LNCaP clone FGC (cell line): Measurements from ENCODE around the gene XYLT2.

Experiments used
- DNase-seq: peaks from one replicate; pipeline ENCODE4 v3.0.0-alpha.2; 2011; ENCODE audit warnings: low read depth
- H3K4me3 ChIP-seq: 2 replicates; pipeline ENCODE4 v1.5.1; 2011; ENCODE audit warnings: mild to moderate bottlenecking, low read depth, low read length, control low read depth
- TF ChIP-seq, protein P1 (sequence below): IDR thresholded peaks from 2 replicates; pipeline ENCODE4 v1.5.1; 2012; ENCODE audit warnings: mild to moderate bottlenecking; ENCODE audit not compliant: control insufficient read depth, insufficient read depth; ENCODE audit errors: extremely low read depth

XYLT2 gene

DNA sequence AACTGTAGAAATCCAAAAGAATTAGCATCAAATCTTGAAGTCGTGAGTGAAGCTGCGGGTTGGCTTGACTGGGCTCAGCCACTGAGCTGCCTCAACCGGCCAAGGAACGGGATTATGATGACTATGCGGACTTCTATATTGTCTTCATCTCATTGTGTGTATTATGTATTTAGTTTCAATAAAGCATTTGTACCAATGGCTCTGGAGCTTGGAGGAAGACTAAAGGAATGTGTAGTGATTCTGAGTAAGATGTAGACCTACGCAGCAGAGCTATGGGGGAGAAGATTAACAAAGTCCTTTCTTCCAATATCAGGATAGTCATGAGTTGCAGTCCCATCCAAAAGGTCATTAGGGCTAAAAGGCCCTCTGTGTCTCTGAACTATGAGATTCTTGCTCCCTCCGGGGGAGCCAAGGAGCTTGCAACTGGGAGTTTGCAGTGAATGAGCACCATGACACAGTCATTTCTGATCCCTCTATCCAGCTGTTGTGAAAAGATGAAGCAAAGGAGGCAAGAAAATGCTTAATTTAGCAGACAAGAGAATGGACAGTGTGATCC is 35.4 kb downstream of the XYLT2 start:
- TF ChIP-seq, protein P1, sequence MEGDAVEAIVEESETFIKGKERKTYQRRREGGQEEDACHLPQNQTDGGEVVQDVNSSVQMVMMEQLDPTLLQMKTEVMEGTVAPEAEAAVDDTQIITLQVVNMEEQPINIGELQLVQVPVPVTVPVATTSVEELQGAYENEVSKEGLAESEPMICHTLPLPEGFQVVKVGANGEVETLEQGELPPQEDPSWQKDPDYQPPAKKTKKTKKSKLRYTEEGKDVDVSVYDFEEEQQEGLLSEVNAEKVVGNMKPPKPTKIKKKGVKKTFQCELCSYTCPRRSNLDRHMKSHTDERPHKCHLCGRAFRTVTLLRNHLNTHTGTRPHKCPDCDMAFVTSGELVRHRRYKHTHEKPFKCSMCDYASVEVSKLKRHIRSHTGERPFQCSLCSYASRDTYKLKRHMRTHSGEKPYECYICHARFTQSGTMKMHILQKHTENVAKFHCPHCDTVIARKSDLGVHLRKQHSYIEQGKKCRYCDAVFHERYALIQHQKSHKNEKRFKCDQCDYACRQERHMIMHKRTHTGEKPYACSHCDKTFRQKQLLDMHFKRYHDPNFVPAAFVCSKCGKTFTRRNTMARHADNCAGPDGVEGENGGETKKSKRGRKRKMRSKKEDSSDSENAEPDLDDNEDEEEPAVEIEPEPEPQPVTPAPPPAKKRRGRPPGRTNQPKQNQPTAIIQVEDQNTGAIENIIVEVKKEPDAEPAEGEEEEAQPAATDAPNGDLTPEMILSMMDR, result no peak
- no peak for DNase-seq
- H3K4me3 ChIP-seq, result no peak overlapping the region

DNA sequence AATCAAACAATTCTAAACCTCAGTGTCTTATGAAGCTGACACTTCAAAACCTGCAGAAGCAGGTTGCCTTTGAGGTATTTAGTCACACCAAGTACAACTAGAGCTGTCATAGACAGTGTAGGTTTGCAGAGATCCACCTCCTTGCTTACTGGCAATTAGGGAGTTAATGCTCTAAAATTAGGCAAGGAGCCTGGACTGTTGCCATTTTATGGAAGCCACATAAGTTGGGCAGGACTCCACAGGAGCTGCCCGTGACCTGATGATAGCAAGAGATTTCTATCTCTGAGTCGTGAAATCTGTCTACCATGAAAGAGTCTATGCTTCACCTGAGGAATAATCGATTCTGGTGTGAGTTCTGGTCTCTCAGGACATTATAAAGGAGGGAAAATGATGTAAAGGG is 36.0 kb downstream of the XYLT2 start:
- no peak for DNase-seq
- H3K4me3 ChIP-seq, result no peak overlapping the region
- TF ChIP-seq, protein P1, result no peak

DNA sequence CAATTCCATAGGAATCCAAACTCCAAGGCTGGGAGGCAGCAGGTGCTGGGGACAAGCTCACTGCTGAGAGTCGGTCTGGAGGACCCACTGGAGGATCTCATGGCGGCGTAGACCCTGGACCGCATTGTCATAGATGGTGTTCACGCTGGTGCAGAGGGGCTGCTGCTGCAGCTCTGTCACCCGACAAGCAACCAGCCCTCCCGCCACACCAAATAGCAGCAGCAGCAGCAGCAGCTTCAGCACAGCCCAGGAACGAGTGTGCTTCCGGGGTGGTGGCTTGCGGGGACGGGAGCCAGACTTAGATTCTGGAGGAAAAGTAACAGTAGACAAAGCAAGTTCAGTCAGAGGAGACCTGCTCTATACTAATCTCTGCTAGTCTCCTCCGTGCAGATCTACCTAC is 37.0 kb downstream of the XYLT2 start:
- no peak for DNase-seq
- no peak overlapping the region for H3K4me3 ChIP-seq
- TF ChIP-seq, protein P1, result no peak

DNA sequence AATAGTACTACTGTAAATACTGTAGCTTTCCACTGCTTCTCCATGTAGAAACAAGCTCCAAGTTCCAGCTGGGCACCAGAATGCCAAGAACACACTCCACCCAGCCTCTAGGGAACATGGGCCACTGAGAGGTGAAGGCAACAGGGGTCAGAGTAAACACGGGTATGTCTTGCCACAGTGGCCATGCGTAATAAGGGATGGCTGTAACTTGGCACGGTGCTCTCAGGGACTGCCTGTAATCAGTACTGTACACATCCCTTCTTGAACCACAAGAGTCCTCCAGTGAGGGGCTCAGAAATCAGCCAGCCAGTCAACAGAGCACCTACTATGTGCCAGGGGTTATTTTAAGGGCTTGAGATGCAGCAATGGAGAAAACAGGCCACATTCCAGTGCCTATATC is 40.6 kb downstream of the XYLT2 start:
- no peak for DNase-seq
- no peak overlapping the region for H3K4me3 ChIP-seq
- TF ChIP-seq, protein P1, result no peak

DNA sequence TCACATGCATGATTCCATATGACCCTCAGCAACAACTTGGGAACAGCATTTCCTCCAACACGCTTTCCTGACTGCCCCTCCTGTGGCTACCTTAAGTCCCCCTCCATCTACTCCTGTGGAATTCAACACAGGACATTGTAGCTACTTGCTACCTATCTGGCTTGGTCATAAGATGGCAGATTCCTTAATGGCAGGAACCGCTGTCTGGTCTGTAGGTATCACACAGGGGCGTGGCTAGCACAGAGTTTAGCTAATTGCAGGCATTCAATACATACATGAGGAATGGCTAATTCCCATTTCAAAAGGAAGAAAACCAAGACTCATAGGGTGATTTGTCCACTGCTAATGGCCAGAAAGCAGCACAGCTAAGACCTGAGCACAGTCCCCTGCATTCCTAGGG is 42.8 kb downstream of the XYLT2 start:
- no peak overlapping the region for H3K4me3 ChIP-seq
- DNase-seq, result no peak
- TF ChIP-seq, protein P1, result no peak

DNA sequence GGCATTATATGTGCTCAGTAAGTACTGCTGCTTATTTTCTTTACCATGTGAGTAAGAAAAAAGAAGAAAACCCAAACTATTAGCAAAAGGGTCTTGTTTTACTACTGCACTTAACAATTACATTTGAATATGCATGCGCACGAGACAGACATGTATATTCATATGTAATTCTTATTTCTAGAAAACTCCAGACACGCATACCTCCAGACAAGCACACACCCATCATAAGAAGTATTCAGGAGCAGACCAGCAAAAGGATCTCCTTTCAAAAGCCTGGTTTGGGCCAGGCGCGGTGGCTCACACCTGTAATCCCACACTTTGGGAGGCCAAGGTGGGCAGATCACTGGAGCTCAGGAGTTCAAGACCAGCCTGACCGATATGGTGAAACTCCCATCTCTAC is 43.6 kb downstream of the XYLT2 start:
- DNase-seq, result no peak
- no peak overlapping the region for H3K4me3 ChIP-seq
- TF ChIP-seq, protein P1, result no peak

DNA sequence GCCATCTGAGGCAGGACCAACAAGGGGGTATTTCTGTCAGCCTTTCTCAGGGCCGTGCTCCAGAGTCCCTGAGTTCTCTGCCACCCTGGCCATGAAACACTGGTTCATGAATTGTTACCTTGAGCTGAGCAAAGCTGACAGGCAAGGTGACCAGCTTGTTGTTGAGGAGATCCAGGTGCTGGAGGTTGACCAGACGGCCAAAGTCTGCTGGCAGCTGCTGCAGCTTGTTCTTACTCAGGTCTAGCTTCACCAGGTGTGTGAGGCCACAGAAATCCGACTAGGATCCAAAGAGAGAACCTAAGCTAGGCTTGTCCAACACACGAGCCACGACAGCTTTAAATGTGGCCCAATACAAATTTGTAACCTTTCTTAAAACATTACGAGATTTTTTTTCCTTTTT is 46.7 kb downstream of the XYLT2 start:
- DNase-seq, result no peak
- TF ChIP-seq, protein P1, result no peak

More for the DNA sequence above, 46.7 kb downstream of the XYLT2 start:
- no peak overlapping the region for H3K4me3 ChIP-seq
